GM12801 (cell line): ENCODE measurements around the gene SH3RF3.

Source experiments
- CTCF ChIP-seq: IDR thresholded peaks from one replicate; pipeline ENCODE4 v1.5.1; 2011; ENCODE audit warnings: control low read depth; ENCODE audit not compliant: insufficient read length; ENCODE audit errors: extremely low read depth

Gene SH3RF3

GRCh38 chr2:109326306-109326705, 197.3 kb downstream of the SH3RF3 start:
- no peak for TF ChIP-seq CTCF

GRCh38 chr2:109330056-109330455, 201.1 kb downstream of the SH3RF3 start:
- TF ChIP-seq CTCF = no peak

GRCh38 chr2:109331081-109331480, 202.1 kb downstream of the SH3RF3 start:
- TF ChIP-seq CTCF = no peak

- no peak for TF ChIP-seq CTCF
Measured at GRCh38 chr2:109331896-109332848, 203.2 kb downstream of the SH3RF3 start.

GRCh38 chr2:109332880-109333279, 203.9 kb downstream of the SH3RF3 start:
- TF ChIP-seq CTCF = no peak

- no peak for TF ChIP-seq CTCF
Measured at GRCh38 chr2:109333414-109334210, 204.6 kb downstream of the SH3RF3 start.

- TF ChIP-seq CTCF = no peak
Measured at GRCh38 chr2:109335631-109336176, 206.7 kb downstream of the SH3RF3 start.
